Measurements from ENCODE around the gene HPS6. TPM values are rescaled to one million over a fixed set of nuclear protein-coding genes. Genes with fewer than 3 reads are reported as not detected.

Gene HPS6
- total RNA-seq = 10 to 100 TPM; 11.2 to 15.6 TPM

DNA sequence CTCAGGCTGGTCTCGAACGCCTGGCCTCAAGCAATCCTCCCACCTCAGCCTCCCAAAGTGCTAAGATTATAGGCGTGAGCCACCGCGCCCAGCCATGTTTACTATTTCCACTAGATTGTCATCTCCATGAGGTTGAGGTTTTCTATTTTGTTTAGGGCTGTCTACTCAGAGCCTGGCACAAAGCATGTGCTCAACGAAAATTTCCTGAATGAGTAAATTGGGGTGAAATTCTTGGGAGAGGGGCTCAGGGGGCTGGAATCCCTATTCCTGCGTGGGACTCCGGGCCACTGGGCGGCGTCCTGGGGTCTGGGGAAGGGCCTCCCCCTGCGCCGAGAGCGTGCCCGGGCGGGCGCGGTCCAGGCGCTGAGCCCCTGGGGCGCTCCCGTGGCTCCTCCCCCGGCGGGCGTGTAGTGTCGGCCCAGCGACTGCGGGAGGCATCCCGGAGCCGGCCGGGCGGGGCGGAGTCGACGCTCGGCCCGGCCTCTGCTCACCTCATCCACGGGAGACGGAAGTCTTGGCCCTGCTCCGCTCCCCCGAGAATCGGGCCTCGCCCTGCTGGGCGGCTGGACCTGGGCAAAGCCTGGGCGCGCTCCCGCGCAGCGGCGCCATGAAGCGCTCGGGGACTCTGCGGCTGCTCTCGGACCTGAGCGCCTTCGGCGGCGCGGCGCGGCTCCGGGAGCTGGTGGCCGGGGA lies at the start of gene HPS6:
Gene HPS6, plus strand, starts transcription at position 482 of the 693 bp plus-strand sequence. Its CDS starts 126 bp downstream, at position 608.
- Histone ChIP-seq H3K36me3 (peaks cover 3% of the 10 kb centered on the region), H3K4me3 (peak within 1 kb of the TSS; percentile 83 to 91), H3K27me3 (no peaks in the 10 kb centered on the region), H3K9me3 (no peaks in the 10 kb centered on the region), H3K4me1 (peaks cover 0 to 35% of the 10 kb centered on the region in 2 donors), H3K27ac (peak within 1 kb of the TSS; percentile 87 to 89)
- DNase-seq (ENCODE audit: low spot score) = peak; percentile 86
- TF ChIP-seq, protein P1, sequence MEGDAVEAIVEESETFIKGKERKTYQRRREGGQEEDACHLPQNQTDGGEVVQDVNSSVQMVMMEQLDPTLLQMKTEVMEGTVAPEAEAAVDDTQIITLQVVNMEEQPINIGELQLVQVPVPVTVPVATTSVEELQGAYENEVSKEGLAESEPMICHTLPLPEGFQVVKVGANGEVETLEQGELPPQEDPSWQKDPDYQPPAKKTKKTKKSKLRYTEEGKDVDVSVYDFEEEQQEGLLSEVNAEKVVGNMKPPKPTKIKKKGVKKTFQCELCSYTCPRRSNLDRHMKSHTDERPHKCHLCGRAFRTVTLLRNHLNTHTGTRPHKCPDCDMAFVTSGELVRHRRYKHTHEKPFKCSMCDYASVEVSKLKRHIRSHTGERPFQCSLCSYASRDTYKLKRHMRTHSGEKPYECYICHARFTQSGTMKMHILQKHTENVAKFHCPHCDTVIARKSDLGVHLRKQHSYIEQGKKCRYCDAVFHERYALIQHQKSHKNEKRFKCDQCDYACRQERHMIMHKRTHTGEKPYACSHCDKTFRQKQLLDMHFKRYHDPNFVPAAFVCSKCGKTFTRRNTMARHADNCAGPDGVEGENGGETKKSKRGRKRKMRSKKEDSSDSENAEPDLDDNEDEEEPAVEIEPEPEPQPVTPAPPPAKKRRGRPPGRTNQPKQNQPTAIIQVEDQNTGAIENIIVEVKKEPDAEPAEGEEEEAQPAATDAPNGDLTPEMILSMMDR (IDR thresholded peaks at IDR 0.05) = peak in 1 of 2 donors; percentile 43

DNA sequence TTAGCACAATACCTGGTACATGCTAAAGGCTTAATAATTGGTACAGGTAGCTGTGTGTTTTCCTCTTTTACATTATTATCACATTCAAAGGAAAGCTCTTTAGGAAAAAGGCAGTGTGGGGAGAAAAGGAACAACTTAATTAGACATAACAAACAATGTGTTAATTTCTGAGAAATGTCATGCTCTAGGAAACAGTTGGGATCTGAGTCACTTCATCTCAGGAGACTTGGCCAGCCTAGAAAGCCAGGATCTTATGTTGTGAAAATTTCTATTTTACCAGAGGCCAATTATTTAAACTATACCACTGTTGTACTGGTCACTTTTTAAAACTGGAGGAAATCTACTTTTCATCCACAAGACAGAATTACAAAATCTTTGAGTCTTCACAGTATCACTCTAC lies 48.7 kb upstream of the HPS6 start:
- DNase-seq (ENCODE audit: low spot score) = no peak
- Histone ChIP-seq H3K36me3 (peaks cover 43% of the 10 kb centered on the region), H3K9me3 (no peaks in the 10 kb centered on the region), H3K4me3 (no peak overlapping the region), H3K4me1 (no peaks in the 10 kb centered on the region), H3K27me3 (no peaks in the 10 kb centered on the region), H3K27ac (no peak overlapping the region)
- TF ChIP-seq, protein P1 (IDR thresholded peaks at IDR 0.05) = no peak

DNA sequence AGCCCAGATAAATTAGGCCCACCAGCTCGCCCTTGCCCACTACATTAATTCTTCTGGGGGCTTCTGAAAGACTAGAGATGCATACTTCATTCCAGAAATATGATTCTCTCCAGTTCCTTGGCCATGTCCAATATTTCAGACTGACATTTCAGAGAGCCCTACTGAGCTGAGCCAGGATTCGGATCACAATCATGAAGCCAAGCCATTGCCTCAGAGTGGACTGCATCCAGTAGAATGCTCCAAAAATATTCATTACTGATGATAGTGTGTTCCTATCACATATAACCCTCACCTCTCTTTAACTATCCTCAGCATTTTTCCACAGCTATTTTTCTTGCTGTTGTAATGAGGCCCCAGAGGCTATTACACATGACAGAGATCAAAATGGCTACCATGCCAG lies 47.9 kb upstream of the HPS6 start:
- peaks cover 43% of the 10 kb centered on the region for H3K36me3 ChIP-seq
- no peak for DNase-seq (ENCODE audit: low spot score)
- no peaks in the 10 kb centered on the region for H3K4me1 ChIP-seq
- no peak overlapping the region for H3K4me3 ChIP-seq
- TF ChIP-seq, protein P1 (IDR thresholded peaks at IDR 0.05) = no peak
- H3K27me3 ChIP-seq = no peaks in the 10 kb centered on the region
- no peaks in the 10 kb centered on the region for H3K9me3 ChIP-seq
- H3K27ac ChIP-seq = no peak overlapping the region

DNA sequence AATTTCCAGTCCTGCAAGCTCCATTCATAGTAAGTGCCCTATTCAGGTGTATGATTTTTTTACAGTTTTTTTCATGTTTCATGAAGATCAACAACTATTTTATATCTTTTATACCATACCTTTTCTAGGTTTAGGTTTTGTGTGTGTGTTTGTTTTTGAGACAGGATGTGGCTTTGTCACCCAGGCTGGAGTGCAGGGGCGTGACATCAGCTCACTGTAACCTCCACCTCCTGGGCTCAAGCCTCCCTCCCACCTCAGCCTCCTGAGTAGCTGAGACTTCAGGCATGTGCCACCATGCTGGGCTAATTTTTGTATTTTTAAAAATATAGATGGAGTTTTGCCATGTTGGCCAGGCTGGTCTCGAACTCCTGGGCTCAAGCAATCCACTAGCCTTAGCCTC lies 44.2 kb upstream of the HPS6 start:
- TF ChIP-seq, protein P1 (IDR thresholded peaks at IDR 0.05) = no peak
- H3K4me1 ChIP-seq = no peaks in the 10 kb centered on the region
- peaks cover 64% of the 10 kb centered on the region for H3K36me3 ChIP-seq

DNA sequence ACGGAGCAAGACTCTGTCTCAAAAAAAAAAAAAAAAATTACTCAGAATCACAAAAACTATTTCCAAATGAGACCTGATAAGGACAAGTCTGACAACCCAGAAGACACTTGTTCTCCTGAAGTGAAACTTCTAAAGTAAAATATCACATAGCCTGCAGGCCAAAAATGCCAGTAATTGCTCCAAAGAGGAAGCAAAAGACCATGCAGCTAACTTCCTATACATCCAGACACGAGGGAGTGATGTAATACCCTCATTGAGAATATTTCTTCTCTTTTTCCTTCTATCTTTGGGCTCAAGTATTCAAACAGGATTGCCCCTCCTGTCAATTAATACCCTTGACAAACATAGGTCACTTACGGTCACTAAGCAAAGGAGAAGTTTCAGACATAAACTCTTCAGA lies 40.4 kb upstream of the HPS6 start:
- DNase-seq (ENCODE audit: low spot score) = no peak
- H3K27me3 ChIP-seq = no peaks in the 10 kb centered on the region
- no peak overlapping the region for H3K4me3 ChIP-seq
- TF ChIP-seq, protein P1 (IDR thresholded peaks at IDR 0.05) = no peak
- peaks cover 80% of the 10 kb centered on the region for H3K36me3 ChIP-seq
- no peak overlapping the region for H3K27ac ChIP-seq
- H3K4me1 ChIP-seq = no peaks in the 10 kb centered on the region
- no peaks in the 10 kb centered on the region for H3K9me3 ChIP-seq

More for the DNA sequence above, 44.2 kb upstream of the HPS6 start:
- Histone ChIP-seq H3K27me3 (no peaks in the 10 kb centered on the region), H3K9me3 (no peaks in the 10 kb centered on the region), H3K27ac (no peak overlapping the region), H3K4me3 (no peak overlapping the region)
- DNase-seq (ENCODE audit: low spot score) = no peak

DNA sequence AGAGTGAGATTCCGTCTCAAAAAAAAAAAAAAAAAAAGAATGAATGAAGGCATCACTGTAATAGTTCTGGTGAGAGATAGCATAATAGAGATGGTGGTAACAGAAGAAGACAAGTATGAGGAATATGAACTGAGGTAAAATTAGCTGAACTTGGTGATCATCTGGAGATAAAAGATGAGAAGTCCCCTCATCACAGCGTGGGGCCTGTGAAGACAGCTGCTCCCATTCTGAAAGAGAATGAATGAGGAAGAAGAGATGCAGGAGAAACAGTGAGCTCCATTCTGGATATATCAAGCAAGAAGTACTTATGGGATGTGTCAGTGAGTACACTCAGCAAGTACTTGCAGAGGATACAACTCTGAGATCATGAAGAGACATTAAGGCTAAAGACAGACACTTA lies 37.9 kb upstream of the HPS6 start:
- Histone ChIP-seq H3K27me3 (no peaks in the 10 kb centered on the region), H3K4me3 (no peak overlapping the region), H3K27ac (no peak overlapping the region), H3K36me3 (peaks cover 91% of the 10 kb centered on the region), H3K9me3 (no peaks in the 10 kb centered on the region), H3K4me1 (no peaks in the 10 kb centered on the region)
- TF ChIP-seq, protein P1 (IDR thresholded peaks at IDR 0.05) = no peak
- no peak for DNase-seq (ENCODE audit: low spot score)

Data from right atrium auricular region (tissue), 2 donors.